ENCODE data around the gene BCL2L11.

GRCh38 chr2:111100765-111101162 is 19.9 kb upstream of the BCL2L11 start:
- TF ChIP-seq CTCF (IDR thresholded peaks at IDR 0.05; ENCODE audit: poor library complexity) (no peak), EZH2 (IDR thresholded peaks at IDR 0.05; ENCODE audit: borderline replicate concordance) (no peak)

Measured in hepatocyte (in vitro differentiated cells).